IMR-90 (cell line): ENCODE data around the gene CABP1. TPM values are rescaled to one million over a fixed set of nuclear protein-coding genes. Genes with fewer than 3 reads are reported as not detected.

Source experiments
- ATAC-seq: fragments of 200-7000 bp; cut with Tn5 transposase; 2 replicates; pipeline ENCODE4 v1.9.1; 2020; ENCODE audit warnings: low read depth, mild to moderate bottlenecking, moderate library complexity
- BruUV-seq: library from RNA; stranded (reverse); fragments of 400-500 nt; replicated peaks from 2 replicates; lab custom pipeline; 2021; lab: Mats Ljungman, UMichigan
- CTCF ChIA-PET: fragments of 300-600 bp; formaldehyde crosslinking; extraction: SDS; loops from one replicate; lab custom pipeline; 2021; ENCODE audit warnings: antibody characterized with exemption; lab: Yijun Ruan, JAX
- POLR2A ChIA-PET: fragments of 300-600 bp; sonication (Branson Sonifier 250); formaldehyde crosslinking; loops from one replicate; lab custom pipeline; 2022; ENCODE audit warnings: antibody characterized with exemption; ENCODE audit not compliant: unreplicated experiment; lab: Charles Lee
- DNase-seq: peaks from one replicate; pipeline ENCODE4 v3.0.0; 2013
- H2AFZ ChIP-seq: replicated peaks from 2 replicates; pipeline ENCODE3; 2013; ENCODE audit warnings: low read length, mild to moderate bottlenecking; ENCODE audit not compliant: poor library complexity
- H2AK5ac ChIP-seq: 2 replicates; pipeline ENCODE4 v1.6.1; 2013; ENCODE audit warnings: low read depth, low read length, inconsistent platforms
- H2AK9ac ChIP-seq: replicated peaks from 2 replicates; pipeline ENCODE3; 2013; ENCODE audit warnings: mild to moderate bottlenecking, low read depth, low read length, moderate library complexity; ENCODE audit not compliant: poor library complexity
- H2BK120ac ChIP-seq: 2 replicates; pipeline ENCODE4 v1.6.1; 2013; ENCODE audit warnings: low read depth, low read length, inconsistent platforms
- H2BK15ac ChIP-seq: 3 replicates; pipeline ENCODE4 v1.6.1; 2013; ENCODE audit warnings: low read depth, low read length, inconsistent platforms
- H2BK20ac ChIP-seq: 2 replicates; pipeline ENCODE4 v1.6.1; 2013; ENCODE audit warnings: low read depth, mild to moderate bottlenecking, inconsistent platforms, low read length, moderate library complexity
- H2BK5ac ChIP-seq: 2 replicates; pipeline ENCODE4 v1.6.1; 2013; ENCODE audit warnings: mild to moderate bottlenecking, low read depth, low read length, inconsistent platforms; ENCODE audit not compliant: poor library complexity, severe bottlenecking
- H3K14ac ChIP-seq: replicated peaks from 2 replicates; pipeline ENCODE4 v1.6.1; 2013; ENCODE audit warnings: low read depth, low read length, inconsistent platforms
- H3K18ac ChIP-seq: 2 replicates; pipeline ENCODE4 v1.6.1; 2013; ENCODE audit warnings: low read depth, low read length, control low read depth
- H3K23ac ChIP-seq: 2 replicates; pipeline ENCODE4 v1.6.1; 2013; ENCODE audit warnings: low read depth, low read length, inconsistent platforms
- H3K27ac ChIP-seq: 2 replicates; pipeline ENCODE4 v1.5.1; 2013; ENCODE audit warnings: mild to moderate bottlenecking, control low read depth, low read length; ENCODE audit not compliant: insufficient read depth
- H3K27me3 ChIP-seq: 2 replicates; pipeline ENCODE4 v1.6.1; 2013; ENCODE audit warnings: low read length; ENCODE audit not compliant: control insufficient read depth, insufficient read depth
- H3K36me3 ChIP-seq: 2 replicates; pipeline ENCODE4 v1.6.1; 2013; ENCODE audit warnings: low read length, mixed read lengths; ENCODE audit not compliant: control insufficient read depth, insufficient read depth
- H3K4ac ChIP-seq: 2 replicates; pipeline ENCODE4 v1.6.1; 2013; ENCODE audit warnings: low read depth, low read length, inconsistent platforms
- H3K4me1 ChIP-seq: 2 replicates; pipeline ENCODE4 v1.6.1; 2013; ENCODE audit warnings: low read length, mixed read lengths; ENCODE audit not compliant: control insufficient read depth, insufficient read depth
- H3K4me2 ChIP-seq: 2 replicates; pipeline ENCODE4 v1.6.1; 2013; ENCODE audit warnings: low read depth, mild to moderate bottlenecking, control low read depth, low read length, moderate library complexity
- H3K4me3 ChIP-seq: 2 replicates; pipeline ENCODE4 v1.5.1; 2013; ENCODE audit warnings: low read depth, mild to moderate bottlenecking, control low read depth, low read length, moderate library complexity; ENCODE audit not compliant: insufficient read depth
- H3K56ac ChIP-seq: 2 replicates; pipeline ENCODE4 v1.6.1; 2013; ENCODE audit warnings: low read length, inconsistent platforms; ENCODE audit not compliant: insufficient read depth; ENCODE audit errors: extremely low read depth
- H3K79me1 ChIP-seq, 2 experiments: 2 replicates each; pipeline ENCODE4 v1.6.1; 2013; ENCODE audit warnings: low read length in 2 of 2, inconsistent platforms in 1 of 2, low read depth in 1 of 2
- H3K9ac ChIP-seq: 2 replicates; pipeline ENCODE4 v1.6.1; 2013; ENCODE audit warnings: low read depth, low read length, control low read depth
- H3K9me1 ChIP-seq: 2 replicates; pipeline ENCODE4 v1.6.1; 2013; ENCODE audit warnings: low read length, inconsistent platforms; ENCODE audit not compliant: insufficient read depth
- H3K9me3 ChIP-seq: 2 replicates; pipeline ENCODE4 v1.6.1; 2013; ENCODE audit warnings: low read length; ENCODE audit not compliant: control insufficient read depth, insufficient read depth
- H4K20me1 ChIP-seq: 2 replicates; pipeline ENCODE4 v1.6.1; 2013; ENCODE audit warnings: low read length, inconsistent platforms; ENCODE audit not compliant: insufficient read depth
- H4K5ac ChIP-seq: 2 replicates; pipeline ENCODE4 v1.6.1; 2013; ENCODE audit warnings: mild to moderate bottlenecking, low read depth, low read length, control low read depth
- H4K8ac ChIP-seq, 2 experiments: 2 replicates each; pipeline ENCODE4 v1.6.1; 2013; ENCODE audit warnings: low read depth in 2 of 2, low read length in 2 of 2, control low read depth in 1 of 2, inconsistent platforms in 1 of 2
- H4K91ac ChIP-seq: 2 replicates; pipeline ENCODE4 v1.6.1; 2013; ENCODE audit warnings: low read depth, low read length, inconsistent platforms; ENCODE audit not compliant: insufficient read depth
- BHLHE40 ChIP-seq: fragments of 150-350 bp; IDR thresholded peaks from 2 replicates; pipeline ENCODE4 v1.6.1; 2016; ENCODE audit warnings: mild to moderate bottlenecking, low read depth, low read length
- CEBPB ChIP-seq: IDR thresholded peaks from 2 replicates; pipeline ENCODE4 v1.6.1; 2012; ENCODE audit warnings: low read depth, low read length, improper control_type of control experiment
- FOS ChIP-seq: fragments of 150-350 bp; IDR thresholded peaks from 2 replicates; pipeline ENCODE4 v1.6.1; 2016; ENCODE audit warnings: low read depth, low read length
- MAFK ChIP-seq: IDR thresholded peaks from 2 replicates; pipeline ENCODE4 v1.6.1; 2012; ENCODE audit warnings: low read depth, low read length, improper control_type of control experiment
- NFE2L2 ChIP-seq: fragments of 150-350 bp; IDR thresholded peaks from 2 replicates; pipeline ENCODE4 v1.6.1; 2016; ENCODE audit warnings: low read depth, mild to moderate bottlenecking, low read length
- RAD21 ChIP-seq: IDR thresholded peaks from 2 replicates; pipeline ENCODE4 v1.6.1; 2012; ENCODE audit warnings: low read length, improper control_type of control experiment
- RFX5 ChIP-seq: IDR thresholded peaks from 2 replicates; pipeline ENCODE4 v1.8.0; 2012; ENCODE audit warnings: low read depth, mild to moderate bottlenecking, low read length, moderate library complexity
- WGBS, 2 experiments: methylation state at CpG; one replicate each; pipeline versions ENCODE4 v1.1.5 to v1.1.7; 2013; ENCODE audit warnings: missing lambda C conversion rate in 2 of 2; ENCODE audit not compliant: insufficient read length in 1 of 2; ENCODE audit errors: extremely low coverage in 2 of 2; 5-methylcytosine and 5-hydroxymethylcytosine counted together
- dilution Hi-C: fragments of 300-500 bp; cut with HindIII; formaldehyde crosslinking; loops from one replicate; pipeline ENCODE4 v1.14.3; 2018; ENCODE audit warnings: low sequenced_read_pairs; ENCODE audit not compliant: unreplicated experiment
- in situ Hi-C: fragments of 300-500 bp; cut with MboI; formaldehyde crosslinking; loops from 3 replicates; pipeline ENCODE4 v1.14.3; 2019; ENCODE audit warnings: low sequenced_read_pairs, inconsistent platforms, mixed read lengths
- intact Hi-C: fragments of 100-400 bp; cut with micrococcal nuclease; formaldehyde crosslinking; loops from 2 replicates; pipeline ENCODE4 v1.10.0; 2022
- polyA plus RNA-seq, 3 experiments: library from polyadenylated mRNA; depleted of rRNA; stranded (reverse); fragments of >200 nt; gene quantifications; 2 replicates each; pipeline ENCODE4 v1.2.3, GENCODE V29; 2012; ENCODE audit warnings: low replicate concordance in 1 of 3
- total RNA-seq: library from RNA; depleted of rRNA; stranded (reverse); fragments of >200 nt; gene quantifications from 2 replicates; pipeline ENCODE4 v1.2.3, GENCODE V29; 2012

The CABP1 gene
- total and polyA plus RNA-seq, 2 of the 4 experiments (the other 2 are of a cell fraction): 0.54 to 1.1 TPM

- H3K4me3 ChIP-seq: no peak overlapping the region
- no peak overlapping the region for H3K18ac ChIP-seq
- no peak overlapping the region for H3K14ac ChIP-seq
- no peak overlapping the region for H3K9ac ChIP-seq
- no peak overlapping the region for H2BK15ac ChIP-seq
- no peak overlapping the region for H3K23ac ChIP-seq
- H3K36me3 ChIP-seq: no peaks in the 10 kb centered on the region
- TF ChIP-seq NFE2L2 (no peak), MAFK (no peak), RAD21 (no peak), FOS (no peak), CEBPB (no peak), RFX5 (no peak), BHLHE40 (no peak)
- H3K9me3 ChIP-seq: no peaks in the 10 kb centered on the region
- in situ Hi-C loops: no loop called here
- no peak overlapping the region for H4K8ac ChIP-seq
- H2BK20ac ChIP-seq: no peak overlapping the region
- H3K4me1 ChIP-seq: no peaks in the 10 kb centered on the region
- dilution Hi-C loops: no loop called here
- no peaks in the 10 kb centered on the region for H3K79me1 ChIP-seq
- no peak overlapping the region for H2BK120ac ChIP-seq
- no peak for DNase-seq
- H3K27me3 ChIP-seq: peaks cover 6% of the 10 kb centered on the region; the same call in 1 of the 2 replicates
- no peak overlapping the region for H3K27ac ChIP-seq
- H3K56ac ChIP-seq: no peak overlapping the region
- no peak for ATAC-seq
- ChIA-PET CTCF (interaction anchor here (1.0 kb wide), 1 partner anchor 28 kb away, joined by 3 read pairs; no protein-coding TSS in a partner anchor), POLR2A (no interaction called here)
- H2BK5ac ChIP-seq: no peak overlapping the region
- H2AFZ ChIP-seq: no peak overlapping the region
- no peak overlapping the region for H2AK5ac ChIP-seq
- no peak overlapping the region for H3K4me2 ChIP-seq
- H2AK9ac ChIP-seq: no peak overlapping the region
- no peak overlapping the region for H4K91ac ChIP-seq
- intact Hi-C loops: no loop called here
- WGBS, 2 experiments: 100% methylated on average over 1 of the region's 6 CpGs; no CpG with 5 or more reads in 1 of the 2 experiments
- no peak overlapping the region for H4K5ac ChIP-seq
- H4K20me1 ChIP-seq: no peaks in the 10 kb centered on the region
- H3K4ac ChIP-seq: no peak overlapping the region
- no peaks in the 10 kb centered on the region for H3K9me1 ChIP-seq
- BruUV-seq: no TSS peak
Observed at GRCh38 chr12:120674097-120674636, 33.7 kb downstream of the CABP1 start.
